Sigmoid colon (tissue), 3 donors: ENCODE measurements around the gene CACNA1G.

Experiments used
- POLR2A ChIP-seq, 2 donors: fragments of 450-650 bp; IDR thresholded peaks; one replicate each; pipeline ENCODE4 v1.6.1; 2016; ENCODE audit warnings: antibody characterized with exemption in 2 of 2, mild to moderate bottlenecking in 2 of 2, moderate library complexity in 2 of 2
- TF ChIP-seq, protein P1 (sequence below), 4 experiments: fragments of 450-650 bp in 3 of 4; fragments of 200-600 bp in 1 of 4; IDR thresholded peaks; one replicate each; pipeline ENCODE4 v1.5.1; 2016 to 2019; ENCODE audit warnings: antibody characterized with exemption in 4 of 4, mild to moderate bottlenecking in 3 of 4, moderate library complexity in 2 of 4

DNA sequence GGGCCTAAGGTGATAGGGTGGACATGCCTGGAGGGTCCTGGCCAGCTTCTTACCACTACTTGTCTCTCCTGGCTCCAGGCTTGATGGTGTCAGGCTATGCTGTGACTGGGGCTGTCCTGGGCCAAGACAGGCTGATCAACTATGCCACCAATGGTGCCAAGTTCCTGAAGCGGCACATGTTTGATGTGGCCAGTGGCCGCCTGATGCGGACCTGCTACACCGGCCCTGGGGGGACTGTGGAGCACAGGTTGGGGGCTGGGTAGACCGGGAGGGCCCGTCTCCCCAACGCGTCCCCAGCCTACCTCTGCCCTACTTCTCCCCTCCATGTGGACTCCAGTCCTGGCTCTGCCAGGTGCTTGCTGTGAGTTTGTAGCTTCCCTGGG is 9.1 kb upstream of the CACNA1G start:
- TF ChIP-seq POLR2A (IDR thresholded peaks at IDR 0.05), result no peak
- TF ChIP-seq, protein P1, sequence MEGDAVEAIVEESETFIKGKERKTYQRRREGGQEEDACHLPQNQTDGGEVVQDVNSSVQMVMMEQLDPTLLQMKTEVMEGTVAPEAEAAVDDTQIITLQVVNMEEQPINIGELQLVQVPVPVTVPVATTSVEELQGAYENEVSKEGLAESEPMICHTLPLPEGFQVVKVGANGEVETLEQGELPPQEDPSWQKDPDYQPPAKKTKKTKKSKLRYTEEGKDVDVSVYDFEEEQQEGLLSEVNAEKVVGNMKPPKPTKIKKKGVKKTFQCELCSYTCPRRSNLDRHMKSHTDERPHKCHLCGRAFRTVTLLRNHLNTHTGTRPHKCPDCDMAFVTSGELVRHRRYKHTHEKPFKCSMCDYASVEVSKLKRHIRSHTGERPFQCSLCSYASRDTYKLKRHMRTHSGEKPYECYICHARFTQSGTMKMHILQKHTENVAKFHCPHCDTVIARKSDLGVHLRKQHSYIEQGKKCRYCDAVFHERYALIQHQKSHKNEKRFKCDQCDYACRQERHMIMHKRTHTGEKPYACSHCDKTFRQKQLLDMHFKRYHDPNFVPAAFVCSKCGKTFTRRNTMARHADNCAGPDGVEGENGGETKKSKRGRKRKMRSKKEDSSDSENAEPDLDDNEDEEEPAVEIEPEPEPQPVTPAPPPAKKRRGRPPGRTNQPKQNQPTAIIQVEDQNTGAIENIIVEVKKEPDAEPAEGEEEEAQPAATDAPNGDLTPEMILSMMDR (IDR thresholded peaks at IDR 0.05), result no peak
